Measurements from ENCODE around the gene MEIS2.

Gene MEIS2

GRCh38 chr15:36965570-36966342 is 134.6 kb downstream of the MEIS2 start:
- FAIRE-seq (no peak), DNase-seq (ENCODE audit: low spot score) (no peak)

- FAIRE-seq (no peak), DNase-seq (ENCODE audit: low spot score) (no peak)
These were observed 135.7 kb downstream of the MEIS2 start for GRCh38 chr15:36964626-36965025.

- FAIRE-seq (no peak), DNase-seq (ENCODE audit: low spot score) (no peak)
These were observed 138.4 kb downstream of the MEIS2 start for GRCh38 chr15:36961956-36962355.

GRCh38 chr15:36960947-36961227 is 139.5 kb downstream of the MEIS2 start:
- no peak for DNase-seq (ENCODE audit: low spot score)
- FAIRE-seq, result no peak

- no peak for FAIRE-seq
- DNase-seq (ENCODE audit: low spot score), result no peak
These were observed 140.0 kb downstream of the MEIS2 start for GRCh38 chr15:36960179-36960946.

- peak; percentile 30 for FAIRE-seq
- no peak for DNase-seq (ENCODE audit: low spot score)
These were observed 140.6 kb downstream of the MEIS2 start for GRCh38 chr15:36959746-36960145.

- no peak for DNase-seq (ENCODE audit: low spot score)
- peak; percentile 88 for FAIRE-seq
These were observed 141.7 kb downstream of the MEIS2 start for GRCh38 chr15:36958606-36959005.

- FAIRE-seq (peak; percentile 87), DNase-seq (ENCODE audit: low spot score) (peak; percentile 24)
These were observed 145.9 kb downstream of the MEIS2 start for GRCh38 chr15:36954486-36954885.

- DNase-seq (ENCODE audit: low spot score), result no peak
- FAIRE-seq, result no peak
These were observed 147.0 kb downstream of the MEIS2 start for GRCh38 chr15:36953346-36953745.

GRCh38 chr15:36951731-36952247 is 148.6 kb downstream of the MEIS2 start:
- DNase-seq (ENCODE audit: low spot score), result peak; percentile 87
- peak; percentile 88 for FAIRE-seq

- DNase-seq (ENCODE audit: low spot score) (no peak), FAIRE-seq (no peak)
These were observed 150.0 kb downstream of the MEIS2 start for GRCh38 chr15:36950371-36950770.

GRCh38 chr15:36948982-36949381 is 151.4 kb downstream of the MEIS2 start:
- DNase-seq (ENCODE audit: low spot score) (no peak), FAIRE-seq (no peak)

GRCh38 chr15:36947035-36947719 is 153.2 kb downstream of the MEIS2 start:
- FAIRE-seq, result no peak
- no peak for DNase-seq (ENCODE audit: low spot score)

GRCh38 chr15:36944442-36944841 is 155.9 kb downstream of the MEIS2 start:
- FAIRE-seq (no peak), DNase-seq (ENCODE audit: low spot score) (no peak)

GRCh38 chr15:36943508-36944361 is 156.6 kb downstream of the MEIS2 start:
- no peak for FAIRE-seq
- DNase-seq (ENCODE audit: low spot score), result no peak

- FAIRE-seq (no peak), DNase-seq (ENCODE audit: low spot score) (no peak)
These were observed 158.0 kb downstream of the MEIS2 start for GRCh38 chr15:36942248-36942827.

GRCh38 chr15:36941798-36942197 is 158.6 kb downstream of the MEIS2 start:
- FAIRE-seq (no peak), DNase-seq (ENCODE audit: low spot score) (no peak)

GRCh38 chr15:36940636-36941260 is 159.6 kb downstream of the MEIS2 start:
- no peak for FAIRE-seq

GRCh38 chr15:36940219-36940618 is 160.1 kb downstream of the MEIS2 start:
- FAIRE-seq (no peak), DNase-seq (ENCODE audit: low spot score) (no peak)

More at GRCh38 chr15:36940636-36941260, 159.6 kb downstream of the MEIS2 start:
- no peak for DNase-seq (ENCODE audit: low spot score)

- FAIRE-seq (no peak), DNase-seq (ENCODE audit: low spot score) (no peak)
These were observed 161.6 kb downstream of the MEIS2 start for GRCh38 chr15:36938764-36939163.

All from RCC 7860 (cell line).